ENCODE data around the gene PRAMEF17.
"Not testable (repeated sequence)": the region's sequence is repeated elsewhere in the genome, so short reads cannot be mapped to it uniquely, and the experiment has no call there.

GRCh38 chr1:13410150-13410549 lies 20.7 kb downstream of the PRAMEF17 start, which contains the start of gene PRAMEF20:
- not testable (repeated sequence) for TF ChIP-seq POLR2A, CTCF, POLR2AphosphoS5 (IDR thresholded peaks at IDR 0.05)
